HCT116 (cell line): Measurements from ENCODE around the gene SRGAP1. TPM values are rescaled to one million over a fixed set of nuclear protein-coding genes. Genes with fewer than 3 reads are reported as not detected.
A peak's percentile ranks its signal among the peaks of the same experiment; 100 is the strongest.

Source experiments
- ATAC-seq: fragments of 200-7000 bp; cut with Tn5 transposase; 2 replicates; pipeline ENCODE4 v1.9.1; 2020; ENCODE audit warnings: mild to moderate bottlenecking, moderate library complexity
- BruUV-seq: library from RNA; stranded (reverse); fragments of 400-500 nt; replicated peaks from 2 replicates; lab custom pipeline; 2021; lab: Mats Ljungman, UMichigan
- CTCF ChIA-PET: fragments of 300-600 bp; sonication (Branson Sonifier 250); formaldehyde crosslinking; loops from one replicate; lab custom pipeline; 2021; ENCODE audit warnings: antibody characterized with exemption; lab: Charles Lee
- POLR2A ChIA-PET: fragments of 300-600, 350-600 bp; sonication (Branson Sonifier 250); formaldehyde crosslinking; loops from one replicate; lab custom pipeline; 2021; ENCODE audit warnings: antibody characterized with exemption; lab: Charles Lee
- RAD21 ChIA-PET, 2 experiments: fragments of 300-600 bp; sonication (Branson Sonifier 250); formaldehyde crosslinking; loops; one replicate each; lab custom pipeline; 2023; ENCODE audit warnings: low total read pairs in 2 of 2; ENCODE audit not compliant: uncharacterized antibody in 2 of 2, unreplicated experiment in 2 of 2, low non-redundant PET in 1 of 2; lab: Charles Lee
- DNase-seq: peaks from one replicate; pipeline ENCODE4 v3.0.0-alpha.2; 2010; ENCODE audit warnings: low read depth, low spot score
- H2AFZ ChIP-seq: fragments of 200-600 bp; shearing (Covaris generic), sonication (generic); 2 replicates; pipeline ENCODE4 v1.6.1; 2017; ENCODE audit warnings: low read depth, mixed run types, mixed read lengths, antibody characterized with exemption, low read length; ENCODE audit not compliant: poor library complexity, severe bottlenecking
- H3K27ac ChIP-seq: 2 replicates; pipeline ENCODE4 v1.5.1; 2012; ENCODE audit warnings: low read depth, low read length
- H3K27me3 ChIP-seq: fragments of 200-600 bp; sonication (generic); 2 replicates; pipeline ENCODE4 v1.6.1; 2016; ENCODE audit warnings: mixed run types, low read length, mixed read lengths; ENCODE audit not compliant: insufficient read depth
- H3K36me3 ChIP-seq, 2 experiments: fragments of 200-500 bp in 1 of 2; fragments of 200-600 bp in 1 of 2; sonication (Bioruptor generic) in 1 of 2; sonication (generic) in 1 of 2; 2 replicates each; pipeline versions ENCODE4 v1.5.1 to v1.6.1; 2014 to 2016; ENCODE audit warnings: low read length in 2 of 2, inconsistent platforms in 1 of 2, mixed read lengths in 1 of 2, mixed run types in 1 of 2; ENCODE audit not compliant: insufficient read depth in 2 of 2, control insufficient read depth in 1 of 2
- H3K4me1 ChIP-seq, 2 experiments: fragments of 200-600 bp in 1 of 2; sonication (generic) in 1 of 2; 2 replicates each; pipeline versions ENCODE4 v1.5.1 to v1.6.1; 2012 to 2017; ENCODE audit warnings: low read length in 2 of 2, inconsistent platforms in 1 of 2, mild to moderate bottlenecking in 1 of 2, mixed read lengths in 1 of 2, mixed run types in 1 of 2, moderate library complexity in 1 of 2; ENCODE audit not compliant: insufficient read depth in 2 of 2, control insufficient read depth in 1 of 2
- H3K4me2 ChIP-seq: fragments of 200-600 bp; sonication (generic); 2 replicates; pipeline ENCODE4 v1.6.1; 2017; ENCODE audit warnings: mixed run types, low read length, mixed read lengths
- H3K4me3 ChIP-seq, 2 experiments: fragments of 200-600 bp in 1 of 2; sonication (generic) in 1 of 2; replicated peaks in 1 of 2; 2 replicates each; pipeline ENCODE4 v1.5.1; 2011 to 2016; ENCODE audit warnings: low read length in 2 of 2, control low read depth in 1 of 2, low read depth in 1 of 2, mild to moderate bottlenecking in 1 of 2, mixed read lengths in 1 of 2, mixed run types in 1 of 2
- H3K79me2 ChIP-seq: fragments of 200-600 bp; sonication (generic); 2 replicates; pipeline ENCODE4 v1.6.1; 2017; ENCODE audit warnings: mild to moderate bottlenecking, mixed run types, low read length, moderate library complexity, mixed read lengths; ENCODE audit not compliant: insufficient read depth
- H3K9ac ChIP-seq: fragments of 200-600 bp; sonication (generic); 2 replicates; pipeline ENCODE4 v1.6.1; 2016; ENCODE audit warnings: low read length, mixed read lengths
- H3K9me2 ChIP-seq: fragments of 200-600 bp; sonication (generic), shearing (Covaris generic); 2 replicates; pipeline ENCODE4 v1.6.1; 2017; ENCODE audit warnings: mixed run types, mild to moderate bottlenecking, moderate library complexity; ENCODE audit not compliant: insufficient read depth
- H3K9me3 ChIP-seq, 2 experiments: fragments of 200-500 bp in 1 of 2; fragments of 200-600 bp in 1 of 2; sonication (Bioruptor generic) in 1 of 2; sonication (generic) in 1 of 2; 2 replicates each; pipeline ENCODE4 v1.6.1; 2014 to 2017; ENCODE audit warnings: low read length in 2 of 2, mixed read lengths in 2 of 2, inconsistent platforms in 1 of 2, low read depth in 1 of 2, mild to moderate bottlenecking in 1 of 2, mixed run types in 1 of 2, moderate library complexity in 1 of 2; ENCODE audit not compliant: control insufficient read depth in 1 of 2, insufficient read depth in 1 of 2
- H4K20me1 ChIP-seq: fragments of 200-600 bp; sonication (generic), shearing (Covaris generic); 2 replicates; pipeline ENCODE4 v1.6.1; 2017; ENCODE audit warnings: mixed run types, mild to moderate bottlenecking, moderate library complexity; ENCODE audit not compliant: insufficient read depth
- CBX3 ChIP-seq: IDR thresholded peaks from 2 replicates; pipeline ENCODE4 v1.6.1; 2012; ENCODE audit warnings: low read depth
- ELF1 ChIP-seq: IDR thresholded peaks from 2 replicates; pipeline ENCODE4 v1.6.1; 2012; ENCODE audit warnings: low read depth, borderline replicate concordance
- EZH2 ChIP-seq: fragments of 200-600 bp; sonication (generic); IDR thresholded peaks from 2 replicates; pipeline ENCODE4 v1.6.1; 2017; ENCODE audit warnings: antibody characterized with exemption, mixed run types
- EZH2phosphoT487 ChIP-seq: fragments of 200-600 bp; IDR thresholded peaks from 2 replicates; pipeline ENCODE4 v1.6.1; 2018; ENCODE audit warnings: antibody characterized with exemption, borderline replicate concordance
- FOSL1 ChIP-seq: IDR thresholded peaks from 2 replicates; pipeline ENCODE4 v1.6.1; 2012; ENCODE audit warnings: low read depth
- JUND ChIP-seq: IDR thresholded peaks from 2 replicates; pipeline ENCODE4 v1.6.1; 2012
- POLR2A ChIP-seq: IDR thresholded peaks from 2 replicates; pipeline ENCODE4 v1.7.0; 2011; ENCODE audit warnings: borderline replicate concordance; ENCODE audit not compliant: insufficient read depth, insufficient read length; ENCODE audit errors: extremely low read depth
- POLR2AphosphoS5 ChIP-seq: IDR thresholded peaks from 2 replicates; pipeline ENCODE4 v1.6.1; 2011; ENCODE audit warnings: mild to moderate bottlenecking, low read depth, low read length, moderate library complexity
- RAD21 ChIP-seq: IDR thresholded peaks from 2 replicates; pipeline ENCODE4 v1.6.1; 2012; ENCODE audit warnings: low read depth, mild to moderate bottlenecking
- SIN3A ChIP-seq: IDR thresholded peaks from 2 replicates; pipeline ENCODE4 v1.6.1; 2012; ENCODE audit warnings: low read depth
- SRF ChIP-seq: IDR thresholded peaks from 2 replicates; pipeline ENCODE4 v1.6.1; 2012; ENCODE audit warnings: low read depth
- TCF7L2 ChIP-seq: IDR thresholded peaks from 2 replicates; pipeline ENCODE4 v1.7.0; 2011; ENCODE audit warnings: borderline replicate concordance, inconsistent platforms; ENCODE audit not compliant: insufficient read depth, insufficient read length; ENCODE audit errors: extremely low read depth
- ZFX ChIP-seq: fragments of 450-650 bp; IDR thresholded peaks from 2 replicates; pipeline ENCODE4 v1.6.1; 2017
- ZNF274 ChIP-seq: fragments of 200-500 bp; sonication (Bioruptor generic); IDR thresholded peaks from 2 replicates; pipeline ENCODE4 v1.6.1; 2014; ENCODE audit warnings: mild to moderate bottlenecking, low read depth, low read length, inconsistent platforms
- intact Hi-C: fragments of 100-400 bp; cut with micrococcal nuclease; formaldehyde crosslinking; loops from 2 replicates; pipeline ENCODE4 v1.10.0; 2022
- total RNA-seq: library from RNA; stranded (reverse); gene quantifications from one replicate; pipeline ENCODE4 v1.2.1, GENCODE V29; 2021; ENCODE audit not compliant: unreplicated experiment
- TF ChIP-seq, protein P1 (sequence below): IDR thresholded peaks from 2 replicates; pipeline ENCODE4 v1.6.1; 2011; ENCODE audit warnings: mild to moderate bottlenecking, low read length, moderate library complexity; ENCODE audit not compliant: insufficient replicate concordance; ENCODE audit errors: extremely low read depth
- TF ChIP-seq, protein P2 (sequence below): IDR thresholded peaks from 2 replicates; pipeline ENCODE4 v1.6.1; 2012

SRGAP1 gene
- total RNA-seq, 1 experiment from 2014 or later, result 16.6 TPM

DNA sequence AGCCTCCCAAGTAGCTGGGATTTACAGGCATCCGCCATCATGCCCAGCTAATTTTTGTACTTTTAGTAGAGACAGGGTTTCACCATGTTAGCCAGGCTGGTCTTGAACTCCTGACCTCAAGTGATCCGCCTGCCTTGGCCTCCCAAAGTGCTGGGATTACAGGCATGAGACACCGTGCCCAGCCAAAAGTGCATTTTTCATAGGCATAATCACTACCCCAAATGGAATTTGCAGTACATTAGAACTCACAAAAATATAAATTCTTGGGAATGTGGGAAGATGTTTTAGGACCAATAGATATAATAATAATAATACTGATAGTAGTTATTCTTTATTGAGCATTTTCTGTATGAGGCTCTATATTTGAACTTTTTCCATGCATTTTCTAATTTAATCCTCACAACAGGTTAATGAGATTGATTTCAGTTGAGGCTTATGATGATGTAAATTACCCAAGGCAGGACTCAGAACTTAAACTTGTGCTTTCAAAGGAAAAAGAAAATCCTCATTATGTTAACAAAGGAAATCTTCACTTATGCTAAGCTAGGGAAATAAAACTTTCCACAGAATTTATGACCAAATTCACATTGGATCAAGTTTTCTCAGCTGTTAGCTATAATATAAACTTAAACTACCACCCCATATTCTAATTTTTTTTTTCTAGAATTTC is 121.6 kb downstream of the SRGAP1 start:
- POLR2A ChIA-PET, result no interaction called here

DNA sequence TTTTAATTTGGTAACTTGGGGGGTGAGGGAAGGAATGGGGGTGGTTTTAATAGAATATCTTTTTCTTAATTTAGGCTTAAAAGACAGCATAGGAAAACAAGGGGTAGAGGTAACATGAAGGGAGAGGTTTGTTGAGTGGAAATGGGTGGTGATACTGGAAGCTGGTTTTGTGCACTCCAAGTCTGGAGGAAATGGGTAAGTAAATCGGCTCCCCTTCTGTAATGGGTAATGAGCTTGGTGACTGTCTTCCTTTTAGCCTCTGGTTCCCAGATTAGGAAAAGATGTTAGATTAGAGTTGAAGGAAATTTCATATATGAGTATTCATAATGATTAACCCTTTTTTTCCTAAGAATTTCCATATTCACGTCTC is 122.1 kb downstream of the SRGAP1 start:
- Histone ChIP-seq H3K27ac (no peak overlapping the region), H3K36me3 (no peaks in the 10 kb centered on the region), H3K9me2 (no peaks in the 10 kb centered on the region), H3K79me2 (peaks cover 30% of the 10 kb centered on the region), H4K20me1 (no peaks in the 10 kb centered on the region), H3K4me2 (peak overlapping the region; percentile 64), H2AFZ (no peak overlapping the region), H3K4me1 (peaks cover 11 to 39% of the 10 kb centered on the region in 2 experiments), H3K4me3 (no peak overlapping the region), H3K27me3 (no peaks in the 10 kb centered on the region), H3K9ac (peak overlapping the region; percentile 18; the same call in 1 of the 2 replicates), H3K9me3 (no peaks in the 10 kb centered on the region)
- ChIA-PET POLR2A (no interaction called here), CTCF (no interaction called here), RAD21 (no interaction called here)
- no TSS peak for BruUV-seq
- no peak for DNase-seq
- ATAC-seq, result no peak
- intact Hi-C loops, result no loop called here
- no peak for TF ChIP-seq ZFX
- no peak for TF ChIP-seq FOSL1
- TF ChIP-seq RAD21, result no peak
- no peak for TF ChIP-seq ZNF274
- no peak for TF ChIP-seq EZH2phosphoT487
- TF ChIP-seq CBX3, result no peak
- no peak for TF ChIP-seq SIN3A
- TF ChIP-seq, protein P1, sequence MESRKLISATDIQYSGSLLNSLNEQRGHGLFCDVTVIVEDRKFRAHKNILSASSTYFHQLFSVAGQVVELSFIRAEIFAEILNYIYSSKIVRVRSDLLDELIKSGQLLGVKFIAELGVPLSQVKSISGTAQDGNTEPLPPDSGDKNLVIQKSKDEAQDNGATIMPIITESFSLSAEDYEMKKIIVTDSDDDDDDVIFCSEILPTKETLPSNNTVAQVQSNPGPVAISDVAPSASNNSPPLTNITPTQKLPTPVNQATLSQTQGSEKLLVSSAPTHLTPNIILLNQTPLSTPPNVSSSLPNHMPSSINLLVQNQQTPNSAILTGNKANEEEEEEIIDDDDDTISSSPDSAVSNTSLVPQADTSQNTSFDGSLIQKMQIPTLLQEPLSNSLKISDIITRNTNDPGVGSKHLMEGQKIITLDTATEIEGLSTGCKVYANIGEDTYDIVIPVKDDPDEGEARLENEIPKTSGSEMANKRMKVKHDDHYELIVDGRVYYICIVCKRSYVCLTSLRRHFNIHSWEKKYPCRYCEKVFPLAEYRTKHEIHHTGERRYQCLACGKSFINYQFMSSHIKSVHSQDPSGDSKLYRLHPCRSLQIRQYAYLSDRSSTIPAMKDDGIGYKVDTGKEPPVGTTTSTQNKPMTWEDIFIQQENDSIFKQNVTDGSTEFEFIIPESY, result no peak
- TF ChIP-seq TCF7L2, result no peak
- no peak for TF ChIP-seq EZH2
- TF ChIP-seq POLR2A, result no peak
- TF ChIP-seq JUND, result no peak
- no peak for TF ChIP-seq POLR2AphosphoS5

More for the DNA sequence above, 121.6 kb downstream of the SRGAP1 start:
- DNase-seq (no peak), ATAC-seq (no peak)
- intact Hi-C loops, result no loop called here
- Histone ChIP-seq H3K4me2 (peak overlapping the region; percentile 64), H3K27ac (no peak overlapping the region), H3K9me3 (no peaks in the 10 kb centered on the region), H3K4me1 (peaks cover 11 to 39% of the 10 kb centered on the region in 2 experiments), H3K27me3 (no peaks in the 10 kb centered on the region), H3K4me3 (no peak overlapping the region), H4K20me1 (no peaks in the 10 kb centered on the region), H3K9me2 (no peaks in the 10 kb centered on the region), H3K79me2 (peaks cover 27% of the 10 kb centered on the region), H2AFZ (no peak overlapping the region), H3K9ac (peak overlapping the region; percentile 18; the same call in 1 of the 2 replicates), H3K36me3 (no peaks in the 10 kb centered on the region)
- TF ChIP-seq ZFX (no peak), ZNF274 (no peak), FOSL1 (no peak), JUND (no peak), SRF (no peak), POLR2A (no peak), EZH2phosphoT487 (no peak), SIN3A (no peak), ELF1 (no peak)
- TF ChIP-seq, protein P2, sequence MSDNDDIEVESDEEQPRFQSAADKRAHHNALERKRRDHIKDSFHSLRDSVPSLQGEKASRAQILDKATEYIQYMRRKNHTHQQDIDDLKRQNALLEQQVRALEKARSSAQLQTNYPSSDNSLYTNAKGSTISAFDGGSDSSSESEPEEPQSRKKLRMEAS, result no peak
- CTCF ChIA-PET, result no interaction called here
- BruUV-seq, result no TSS peak
- RAD21 ChIA-PET, result no interaction called here
